GM21367 (cell line): Measurements from ENCODE around the gene TNFRSF12A.

Experiments
- ATAC-seq: cut with Tn5 transposase; IDR thresholded peaks from one replicate; pipeline ENCODE4 v1.9.1; 2021; ENCODE audit not compliant: unreplicated experiment

The TNFRSF12A gene

GRCh38 chr16:3025032-3026002 is 5.1 kb downstream of the TNFRSF12A start:
- no peak for ATAC-seq

GRCh38 chr16:3026003-3026378 is 5.8 kb downstream of the TNFRSF12A start:
- no peak for ATAC-seq

GRCh38 chr16:3026609-3027488 is 6.7 kb downstream of the TNFRSF12A start:
- no peak for ATAC-seq

GRCh38 chr16:3027489-3027795 is 7.3 kb downstream of the TNFRSF12A start:
- no peak for ATAC-seq

- no peak for ATAC-seq
Measured at GRCh38 chr16:3027983-3028715, 8.0 kb downstream of the TNFRSF12A start.

GRCh38 chr16:3028716-3029319 is 8.7 kb downstream of the TNFRSF12A start:
- no peak for ATAC-seq

GRCh38 chr16:3029491-3030221 is 9.5 kb downstream of the TNFRSF12A start:
- no peak for ATAC-seq

GRCh38 chr16:3030222-3031212 is 10.3 kb downstream of the TNFRSF12A start:
- no peak for ATAC-seq

- no peak for ATAC-seq
Measured at GRCh38 chr16:3032624-3033023, 12.5 kb downstream of the TNFRSF12A start.

GRCh38 chr16:3035289-3035971 is 15.3 kb downstream of the TNFRSF12A start:
- ATAC-seq, result no peak

- ATAC-seq, result no peak
Measured at GRCh38 chr16:3035972-3036725, 16.0 kb downstream of the TNFRSF12A start.

GRCh38 chr16:3036726-3037315 is 16.7 kb downstream of the TNFRSF12A start, which contains the start of gene BICDL2:
TSS of gene BICDL2 (minus strand) at chr16:3036944. CDS start at chr16:3035496, 1,448 bp downstream.
- no peak for ATAC-seq

- no peak for ATAC-seq
Measured at GRCh38 chr16:3038256-3038655, 18.1 kb downstream of the TNFRSF12A start.

GRCh38 chr16:3038896-3039295 is 18.7 kb downstream of the TNFRSF12A start:
- no peak for ATAC-seq

GRCh38 chr16:3042376-3042775 is 22.2 kb downstream of the TNFRSF12A start:
- no peak for ATAC-seq

GRCh38 chr16:3044708-3045107 is 24.5 kb downstream of the TNFRSF12A start:
- ATAC-seq, result no peak
